GM19438 (cell line): ENCODE data around the gene KDM6A.
A peak's percentile ranks its signal among the peaks of the same experiment; 100 is the strongest.
"Not testable (repeated sequence)": the region's sequence is repeated elsewhere in the genome, so short reads cannot be mapped to it uniquely, and the experiment has no call there.

Source experiments
- ATAC-seq: cut with Tn5 transposase; IDR thresholded peaks from one replicate; pipeline ENCODE4 v1.9.1; 2021; ENCODE audit warnings: low read depth; ENCODE audit not compliant: unreplicated experiment

KDM6A gene

DNA sequence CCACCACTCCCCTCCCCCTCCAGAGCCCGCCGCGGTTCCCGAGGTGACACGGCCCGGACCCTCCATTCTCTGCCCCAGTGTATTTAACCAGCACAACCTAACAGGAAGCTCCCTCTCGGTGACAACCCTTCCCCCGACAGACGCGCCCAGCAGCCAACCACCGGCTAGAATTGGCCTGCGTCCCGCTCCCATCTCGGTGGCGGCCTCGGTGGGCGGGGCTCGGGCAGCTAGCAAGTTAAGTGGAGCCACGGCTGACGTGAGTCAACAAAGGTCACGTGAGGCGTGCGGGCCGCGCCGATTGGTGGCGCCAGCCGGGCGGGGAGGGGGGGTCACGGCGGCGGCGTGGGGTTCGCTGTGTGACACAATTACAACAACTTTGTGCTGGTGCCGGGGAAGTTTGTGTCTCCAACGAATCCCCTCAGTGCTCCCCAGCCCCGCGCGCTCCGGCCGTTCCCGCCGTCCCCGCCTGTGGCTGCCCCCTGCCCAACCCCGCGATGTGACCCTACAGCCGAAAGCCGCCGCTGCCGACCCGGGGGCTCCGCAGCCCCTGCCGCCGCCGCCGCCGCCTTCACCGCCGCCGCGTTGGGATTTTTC lies at the start of gene KDM6A:
KDM6A (plus strand) TSS at position 368 of the 594 bp plus-strand sequence. CDS start 364 bp downstream, outside the sequence.
- peak; percentile 80 for ATAC-seq

DNA sequence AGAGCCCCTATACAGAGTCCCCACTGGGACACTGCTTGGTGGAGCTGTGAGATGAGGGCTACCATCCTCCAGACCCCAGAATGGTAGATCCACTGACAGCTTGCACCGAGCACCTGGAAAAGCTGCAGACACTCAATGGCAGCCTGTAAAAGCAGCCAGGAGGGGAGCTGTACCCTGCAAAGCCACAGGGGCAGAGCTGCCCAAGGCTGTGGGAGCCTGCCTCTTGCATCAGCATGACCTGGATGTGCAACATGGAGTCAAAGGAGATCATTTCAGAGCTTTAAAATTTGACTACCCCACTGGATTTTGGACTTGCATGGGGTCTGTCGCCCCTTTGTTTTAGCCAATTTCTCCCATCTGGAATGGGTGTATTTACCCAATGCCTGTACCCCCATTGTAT lies 49.8 kb upstream of the KDM6A start:
- ATAC-seq, result not testable (repeated sequence)

DNA sequence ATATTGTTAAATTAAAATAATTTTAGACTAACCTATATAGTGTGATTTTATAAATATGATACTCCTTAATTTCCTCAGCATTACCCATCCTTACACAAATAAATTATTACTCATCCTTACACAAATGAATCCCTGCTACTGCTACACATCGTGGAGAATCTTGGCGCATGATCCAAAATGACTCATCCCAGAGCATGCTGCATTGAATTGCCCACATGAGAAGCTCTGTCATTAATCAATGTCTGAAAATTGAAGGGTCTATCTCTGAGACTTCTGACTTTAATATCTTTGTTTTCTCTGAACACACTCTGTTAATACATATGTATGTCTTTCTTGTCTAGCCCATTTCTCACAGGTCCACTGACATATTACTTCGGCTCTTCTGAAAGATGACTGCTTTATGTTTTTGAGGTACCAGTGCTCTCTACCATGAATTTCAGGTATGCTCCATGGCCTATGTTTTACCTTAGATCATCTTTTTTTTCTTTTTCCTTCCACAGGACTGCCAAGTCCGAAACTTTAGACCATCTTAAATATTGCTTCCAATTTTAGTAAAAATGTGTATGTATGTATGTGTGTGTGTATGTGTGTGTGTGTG lies 44.9 kb upstream of the KDM6A start:
- no peak for ATAC-seq

DNA sequence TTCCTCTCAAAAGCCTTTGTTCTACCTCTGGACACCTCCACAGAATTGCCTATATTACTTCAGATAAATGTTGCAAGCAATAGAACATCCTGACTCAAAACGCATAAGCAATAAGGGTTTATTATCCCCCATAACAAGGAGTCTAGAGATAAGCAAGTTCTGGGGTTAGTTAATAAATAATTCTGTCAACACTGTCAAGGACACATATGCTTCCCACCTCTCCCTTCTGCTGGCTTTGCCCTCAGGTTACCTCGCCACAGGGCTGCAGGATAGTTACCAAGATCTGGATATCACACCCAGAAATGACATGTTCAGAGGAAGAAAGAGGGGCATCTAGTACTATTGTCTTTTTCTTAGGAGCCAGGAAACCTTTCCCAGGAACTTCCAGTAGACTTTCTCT lies 43.2 kb upstream of the KDM6A start:
- no peak for ATAC-seq

DNA sequence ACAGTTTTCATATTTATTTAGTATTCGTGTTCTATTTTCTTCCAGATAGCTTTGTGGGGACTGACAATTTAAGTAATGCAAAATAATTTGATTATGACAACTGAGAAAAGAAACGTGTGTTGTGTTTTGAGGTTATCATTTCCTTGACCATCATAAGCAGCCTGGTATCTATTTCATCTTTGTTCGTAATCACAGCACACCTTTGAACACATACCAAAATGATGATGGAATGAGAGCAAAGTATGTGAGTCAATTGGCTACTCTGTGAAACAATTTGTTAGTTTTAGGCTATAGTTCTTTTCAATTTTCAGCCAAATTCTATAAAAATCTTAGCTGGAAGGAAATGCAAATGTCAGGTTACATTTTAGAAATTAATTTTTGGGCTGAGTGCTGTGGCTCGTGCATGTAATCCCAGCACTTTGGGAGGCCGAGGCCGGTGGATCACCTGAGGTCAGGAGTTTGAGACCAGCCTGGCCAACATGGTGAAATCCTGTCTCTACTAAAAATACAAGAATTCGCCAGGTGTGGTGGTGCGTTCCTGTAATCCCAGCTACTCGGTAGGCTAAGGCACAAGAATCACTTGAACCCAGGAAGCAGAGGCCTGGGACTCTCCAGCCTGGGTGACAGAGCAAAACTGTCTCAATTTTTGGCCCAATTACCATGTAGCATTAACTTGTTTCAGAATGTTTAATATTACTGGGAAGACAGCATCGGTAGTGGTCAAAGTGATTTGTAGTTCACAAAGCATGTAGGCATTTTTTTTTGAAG lies 30.3 kb upstream of the KDM6A start:
- no peak for ATAC-seq

DNA sequence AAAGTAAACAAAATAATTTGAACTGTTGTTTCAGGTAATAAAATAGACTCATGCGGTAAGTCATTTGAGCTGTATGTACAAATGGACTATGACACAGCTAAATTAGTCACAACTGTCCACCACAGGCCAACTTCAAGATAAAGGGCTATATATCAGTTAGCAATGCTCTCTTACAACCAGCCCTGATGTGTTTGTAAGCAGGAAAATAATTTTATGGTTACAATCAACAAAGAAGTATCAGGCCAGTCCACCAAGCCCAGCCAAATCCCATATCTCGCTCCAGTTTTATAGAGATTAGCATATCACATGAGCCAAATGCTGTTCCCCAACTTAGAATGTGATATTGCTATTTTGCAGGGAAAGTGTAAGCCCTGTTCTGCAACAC lies 29.7 kb upstream of the KDM6A start:
- ATAC-seq, result no peak

DNA sequence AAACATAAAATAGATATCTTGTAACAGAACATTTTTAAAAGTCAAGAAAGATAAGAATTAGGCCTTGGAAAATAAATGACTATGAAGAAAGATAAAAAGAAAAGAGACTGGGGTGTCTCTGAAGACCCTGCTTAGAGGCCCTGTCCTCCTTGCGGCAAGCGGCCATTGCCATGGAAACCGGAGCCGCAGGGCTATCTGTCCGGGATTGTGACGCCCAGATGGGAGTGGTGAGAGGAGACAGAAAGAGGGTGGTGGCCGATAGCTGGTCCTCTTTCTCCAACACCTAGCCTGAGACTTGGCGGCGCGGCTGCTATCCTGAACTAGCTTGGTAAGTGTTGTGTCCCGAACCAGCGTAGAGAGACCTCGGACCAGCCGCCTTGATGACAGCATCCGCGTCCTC lies 29.2 kb upstream of the KDM6A start, which contains the start of gene DUSP21:
DUSP21 (plus strand) TSS at position 269 of the 400 bp plus-strand sequence; CDS start at position 381, 112 bp downstream.
- no peak for ATAC-seq

DNA sequence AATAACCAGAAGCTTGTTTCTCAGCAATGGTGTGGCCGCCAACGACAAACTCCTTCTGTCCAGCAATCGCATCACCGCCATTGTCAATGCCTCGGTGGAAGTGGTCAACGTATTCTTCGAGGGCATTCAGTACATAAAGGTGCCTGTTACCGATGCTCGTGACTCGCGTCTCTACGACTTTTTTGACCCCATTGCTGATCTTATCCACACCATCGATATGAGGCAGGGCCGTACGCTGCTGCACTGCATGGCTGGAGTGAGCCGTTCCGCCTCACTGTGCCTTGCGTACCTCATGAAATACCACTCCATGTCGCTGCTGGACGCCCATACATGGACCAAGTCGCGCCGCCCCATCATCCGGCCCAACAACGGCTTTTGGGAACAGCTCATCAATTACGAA lies 28.8 kb upstream of the KDM6A start:
- ATAC-seq, result no peak

DNA sequence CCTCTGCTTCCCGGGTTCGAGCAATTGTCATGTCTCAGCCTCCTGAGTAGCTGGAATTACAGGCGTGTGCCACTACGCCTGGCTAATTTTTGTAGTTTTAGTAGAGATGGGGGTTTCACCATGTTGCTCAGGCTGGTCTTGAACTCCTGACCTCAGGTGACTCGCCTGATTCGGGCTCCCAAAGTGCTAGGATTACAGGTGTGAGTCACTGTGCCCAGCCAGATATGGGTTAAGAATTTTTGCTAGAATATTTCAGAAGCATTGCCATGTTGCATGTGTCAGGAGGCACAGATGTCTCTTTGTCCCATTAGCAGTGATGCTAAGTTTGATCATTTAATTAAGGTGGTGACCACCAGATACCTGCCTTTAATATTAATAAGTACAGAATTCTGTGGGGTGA lies 22.1 kb upstream of the KDM6A start:
- ATAC-seq, result not testable (repeated sequence)

DNA sequence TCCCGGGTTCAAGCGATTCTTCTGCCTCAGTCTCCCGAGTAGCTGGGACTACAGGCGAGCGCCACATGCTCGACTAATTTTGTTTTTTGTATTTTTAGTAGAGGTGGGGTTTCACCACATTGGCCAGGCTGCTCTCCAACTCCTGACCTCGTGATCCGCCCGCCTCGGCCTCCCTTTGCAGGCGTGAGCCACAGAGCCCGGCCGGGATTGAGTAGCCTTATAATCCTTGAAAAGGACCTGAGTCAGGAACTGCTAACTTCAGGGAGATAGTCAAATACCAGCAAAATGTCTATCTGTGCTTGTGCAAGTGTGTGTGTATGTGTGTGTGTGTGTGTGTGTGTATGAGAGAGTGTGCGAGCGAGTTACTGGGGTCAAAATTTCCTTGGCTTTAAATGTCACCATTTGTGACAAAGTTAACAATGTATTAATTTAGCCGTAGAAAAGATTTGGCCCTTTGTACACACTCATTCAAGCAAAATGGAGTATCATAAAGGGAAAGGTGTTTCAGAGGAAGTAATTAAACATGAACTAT lies 1.8 kb upstream of the KDM6A start:
- ATAC-seq, result no peak

DNA sequence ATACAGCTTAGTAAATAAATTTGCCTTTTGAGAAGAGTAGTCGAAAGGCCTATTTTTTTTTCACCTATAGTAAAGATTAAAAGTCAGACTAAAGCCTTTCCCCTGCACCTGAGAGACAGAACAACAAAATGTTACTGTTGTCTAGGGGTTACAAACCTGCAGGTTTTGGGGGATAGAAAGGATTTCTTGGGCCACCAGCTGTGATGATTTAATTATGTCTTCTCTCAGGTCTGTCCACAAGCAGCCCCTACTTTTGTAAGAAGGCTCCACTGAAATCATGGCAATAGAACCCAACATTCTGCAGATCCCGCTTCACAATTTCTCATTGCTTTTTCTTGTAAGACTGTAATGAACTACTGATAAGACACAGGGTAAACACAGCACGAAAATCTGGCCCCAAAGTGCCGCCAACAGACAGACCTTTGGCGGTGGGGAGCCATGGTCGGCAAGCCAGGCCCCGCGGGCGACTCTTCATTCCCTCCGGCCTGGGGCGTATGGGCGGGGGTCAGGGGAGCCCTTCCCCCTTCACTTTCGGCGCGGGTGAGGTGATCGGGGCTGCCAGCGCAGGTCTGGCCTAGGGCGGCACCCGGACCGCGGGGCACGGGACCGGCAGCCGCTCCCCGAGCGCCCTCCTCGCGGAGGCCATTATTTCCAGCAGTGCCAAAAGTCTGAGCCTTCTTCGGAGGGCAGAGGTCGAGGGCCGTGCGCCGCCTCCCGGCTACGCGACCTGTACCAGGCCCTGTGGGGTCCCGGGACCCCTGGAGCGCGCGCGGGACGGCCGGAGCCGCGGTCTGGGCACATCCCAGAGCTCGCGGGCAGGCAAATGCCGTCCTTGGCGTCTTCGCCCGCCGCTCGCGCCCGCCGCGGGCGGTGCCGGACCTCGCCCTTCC lies 812 bp upstream of the KDM6A start:
- peak; percentile 33 for ATAC-seq

DNA sequence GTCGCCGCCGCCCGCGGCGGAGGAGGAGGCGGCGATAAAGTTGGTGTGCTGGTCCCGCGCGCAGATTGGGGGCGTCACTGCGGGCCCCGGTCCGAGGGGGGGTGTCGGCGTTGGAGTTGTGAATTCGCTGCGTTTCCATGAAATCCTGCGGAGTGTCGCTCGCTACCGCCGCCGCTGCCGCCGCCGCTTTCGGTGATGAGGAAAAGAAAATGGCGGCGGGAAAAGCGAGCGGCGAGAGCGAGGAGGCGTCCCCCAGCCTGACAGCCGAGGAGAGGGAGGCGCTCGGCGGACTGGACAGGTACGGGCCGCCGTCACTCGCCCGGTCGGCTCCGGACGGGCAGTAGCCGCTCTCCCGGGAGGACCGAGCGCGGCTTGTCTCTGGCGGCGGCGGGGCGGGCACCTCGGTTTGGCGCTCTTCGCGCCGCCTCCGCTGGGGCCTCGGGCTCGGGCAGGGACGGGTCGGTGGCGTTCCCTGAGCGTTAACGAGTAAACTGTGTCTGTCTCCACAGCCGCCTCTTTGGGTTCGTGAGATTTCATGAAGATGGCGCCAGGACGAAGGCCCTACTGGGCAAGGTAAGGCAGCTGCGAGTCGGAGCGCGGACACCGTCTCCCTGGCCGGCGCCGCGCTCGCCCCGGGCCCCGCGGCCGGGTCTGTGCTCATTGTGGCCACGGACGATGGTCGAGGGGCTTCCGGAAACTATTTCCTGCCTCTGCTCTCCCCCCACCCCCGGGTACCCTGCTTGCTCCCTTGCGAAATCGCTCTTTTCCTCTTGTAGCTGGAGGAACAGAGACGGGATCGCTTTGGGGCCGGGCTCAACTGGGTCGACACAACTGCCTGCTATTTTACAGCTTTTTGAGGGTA lies 658 bp downstream of the KDM6A start:
- no peak for ATAC-seq

DNA sequence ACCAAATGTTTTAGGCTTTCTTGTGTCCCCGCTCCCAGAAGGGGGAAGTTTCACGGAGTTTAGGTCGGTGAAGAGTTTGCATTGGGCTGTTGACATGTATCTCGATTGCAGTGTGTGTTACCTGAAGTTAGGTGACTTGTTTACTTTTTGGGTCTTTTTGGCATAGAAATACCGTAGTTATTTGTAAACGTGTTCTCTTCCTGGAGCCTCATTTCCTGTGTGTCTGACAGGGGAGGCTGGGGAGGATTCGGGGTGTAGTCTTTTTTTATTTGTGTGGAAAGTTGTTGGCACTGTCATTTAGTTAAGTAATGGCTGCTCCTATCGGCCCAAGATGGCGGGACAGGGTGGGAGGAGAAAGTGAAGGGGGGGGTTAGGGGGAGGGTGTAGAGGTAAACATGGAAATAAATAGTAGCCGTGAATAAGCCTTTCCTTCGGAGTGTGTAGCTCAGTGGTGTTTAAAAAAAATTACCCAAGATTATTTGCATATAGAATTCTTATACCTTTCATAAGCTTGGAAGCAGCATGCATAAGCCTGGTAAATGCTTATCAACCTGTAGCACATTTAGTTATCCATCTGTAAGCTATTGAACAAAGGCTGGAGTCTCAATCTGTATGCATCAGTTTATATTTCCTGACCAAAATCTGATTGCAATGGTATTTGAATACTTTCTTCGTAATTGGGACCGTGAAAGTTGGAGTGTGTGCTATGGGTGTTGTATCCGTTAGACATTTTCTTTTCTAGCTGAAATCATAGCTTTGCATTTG lies 1.6 kb downstream of the KDM6A start:
- ATAC-seq, result no peak

DNA sequence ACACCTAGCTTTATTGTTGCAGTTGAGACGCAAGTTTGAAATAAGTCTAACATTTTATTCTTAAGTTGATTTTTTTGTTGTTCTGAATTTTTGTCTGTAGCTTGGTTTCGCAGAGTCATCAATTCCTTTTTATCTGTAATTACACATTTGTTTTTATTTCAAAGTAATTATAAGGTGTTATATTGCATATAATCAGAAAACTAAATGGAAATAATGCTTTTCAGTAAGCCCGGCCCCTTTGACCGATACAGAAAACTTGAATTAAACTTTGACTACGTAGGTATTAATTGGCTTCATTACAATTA lies 2.1 kb downstream of the KDM6A start:
- no peak for ATAC-seq

DNA sequence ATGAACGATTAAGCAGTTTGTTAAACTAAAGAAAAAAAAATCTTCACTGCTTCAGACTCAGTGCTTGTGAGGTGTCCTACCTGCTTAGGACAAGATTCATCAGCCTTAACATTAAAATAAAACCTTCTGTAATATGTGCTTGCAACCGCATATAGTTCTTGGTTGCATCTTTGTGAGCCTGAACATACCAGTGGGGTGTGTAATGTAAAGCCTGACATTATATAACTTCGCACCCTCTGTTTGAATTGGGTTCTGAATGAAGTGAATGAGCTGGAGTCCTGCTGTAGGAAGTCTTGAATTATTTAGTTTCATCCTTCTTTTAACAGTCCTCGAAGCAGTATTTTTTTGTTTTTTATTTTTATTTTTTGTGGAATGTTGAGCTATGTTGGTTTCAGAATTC lies 3.1 kb downstream of the KDM6A start:
- no peak for ATAC-seq

DNA sequence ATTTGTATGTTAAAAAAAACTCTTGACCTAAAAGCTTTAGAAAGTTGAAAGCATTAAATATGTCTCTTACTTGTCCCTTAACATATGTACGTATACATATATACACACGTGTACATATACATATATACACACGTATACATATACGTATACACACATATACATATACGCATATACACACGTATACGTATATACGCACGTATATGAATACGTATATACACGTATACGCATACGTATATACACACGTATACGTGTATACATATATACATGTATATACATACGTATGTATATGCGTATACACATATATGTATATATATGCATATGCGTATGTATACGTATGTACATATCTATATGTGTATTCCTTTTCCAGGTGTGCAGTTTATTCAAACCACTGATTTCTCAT lies 3.8 kb downstream of the KDM6A start:
- ATAC-seq, result no peak

DNA sequence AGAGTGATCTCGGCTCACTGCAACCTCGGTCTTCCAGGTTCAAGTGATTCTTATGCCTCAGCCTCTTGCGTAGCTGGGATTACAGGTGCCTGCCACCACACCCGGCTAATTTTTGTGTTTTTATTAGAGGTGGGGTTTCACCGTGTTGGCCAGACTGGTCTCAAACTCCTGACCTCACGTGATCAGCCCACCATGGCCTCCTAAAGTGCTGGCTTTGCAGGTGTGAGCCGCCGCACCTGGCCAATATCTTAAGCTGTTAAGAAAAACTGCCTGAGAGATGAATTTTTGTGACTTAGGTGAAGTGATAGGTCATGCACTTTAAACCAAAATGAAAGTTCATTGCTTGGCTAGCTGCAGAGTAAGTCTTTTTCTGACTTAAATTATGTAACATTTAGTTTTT lies 5.8 kb downstream of the KDM6A start:
- ATAC-seq, result no peak

DNA sequence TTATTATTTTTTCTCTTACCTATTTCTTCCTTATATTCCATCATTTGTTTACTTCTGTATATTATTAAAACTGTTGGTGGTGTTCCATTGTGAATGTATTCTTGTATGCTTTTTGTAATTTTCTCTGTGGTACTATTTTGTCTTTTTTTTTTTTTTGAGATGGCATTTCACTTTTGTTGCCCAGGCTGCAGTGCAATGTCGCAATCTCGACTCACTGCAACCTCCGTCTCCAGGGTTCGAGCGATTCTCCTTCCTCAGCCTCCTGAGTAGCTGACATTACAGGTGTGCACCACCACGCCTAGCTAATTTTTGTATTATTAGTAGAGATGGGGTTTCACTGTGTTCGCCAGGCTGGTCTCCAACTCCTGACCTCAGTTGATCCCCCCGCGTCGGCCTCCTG lies 8.6 kb downstream of the KDM6A start:
- no peak for ATAC-seq

DNA sequence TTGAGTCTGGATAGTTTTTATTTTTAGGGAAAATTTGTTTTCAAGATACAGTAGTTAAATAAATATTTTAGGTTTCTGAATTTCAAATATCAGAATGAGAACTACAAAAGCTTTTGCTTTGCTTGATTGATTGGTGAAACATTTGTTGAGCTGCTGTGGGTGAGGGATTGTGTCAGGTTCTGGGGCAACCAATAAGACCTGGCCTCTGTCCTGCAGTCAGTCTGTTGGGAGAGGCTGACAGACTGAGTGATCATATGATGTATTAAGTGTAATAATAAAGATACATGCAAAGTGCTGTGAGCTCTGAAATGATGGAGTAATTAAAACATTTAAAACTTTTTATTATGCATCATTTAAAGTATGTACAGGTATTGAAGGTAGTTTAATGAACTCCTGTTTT lies 9.6 kb downstream of the KDM6A start:
- ATAC-seq, result no peak
